Measurements from ENCODE around the gene MARCHF6. TPM values are rescaled to one million over a fixed set of nuclear protein-coding genes. Genes with fewer than 3 reads are reported as not detected.

MARCHF6 gene
- total and polyA plus RNA-seq, 8 donors = 123 to 188 (median 164) TPM

DNA sequence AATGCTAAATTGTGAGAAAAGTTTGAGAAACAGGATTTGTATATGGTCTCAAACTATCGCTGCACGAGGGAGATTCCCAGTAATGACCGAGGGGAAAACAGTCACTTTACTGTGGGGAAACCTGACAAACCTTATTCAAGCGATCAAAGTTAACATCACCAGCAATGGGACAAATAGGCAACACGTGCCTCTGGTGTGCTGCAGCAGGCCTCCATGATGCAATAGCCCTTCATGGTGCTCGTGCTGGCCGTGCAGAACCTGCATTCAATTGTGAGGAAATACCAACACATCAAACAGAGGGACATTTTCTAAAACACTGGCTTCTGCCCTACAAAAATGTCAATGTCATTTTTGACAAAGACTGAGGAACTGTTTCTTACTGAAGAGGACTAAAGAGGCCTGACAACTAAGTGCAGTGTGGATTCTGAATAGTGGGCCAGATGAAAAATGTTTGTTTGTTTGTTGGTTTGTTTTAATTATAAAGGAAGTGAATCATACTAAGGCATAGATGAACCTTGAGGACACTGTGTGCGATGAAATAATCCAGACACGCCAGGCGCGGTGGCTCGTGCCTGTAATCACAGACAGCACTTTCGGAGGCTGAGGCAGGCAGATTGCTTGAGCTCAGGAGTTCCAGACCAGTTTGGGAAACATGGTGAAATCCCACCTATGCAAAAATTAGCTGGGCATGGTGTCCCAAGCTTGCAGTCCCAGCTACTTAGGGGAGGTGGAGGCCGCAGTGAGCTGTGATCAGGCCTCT lies 17.6 kb upstream of the MARCHF6 start:
- DNase-seq = no peak
- TF ChIP-seq, protein P1, sequence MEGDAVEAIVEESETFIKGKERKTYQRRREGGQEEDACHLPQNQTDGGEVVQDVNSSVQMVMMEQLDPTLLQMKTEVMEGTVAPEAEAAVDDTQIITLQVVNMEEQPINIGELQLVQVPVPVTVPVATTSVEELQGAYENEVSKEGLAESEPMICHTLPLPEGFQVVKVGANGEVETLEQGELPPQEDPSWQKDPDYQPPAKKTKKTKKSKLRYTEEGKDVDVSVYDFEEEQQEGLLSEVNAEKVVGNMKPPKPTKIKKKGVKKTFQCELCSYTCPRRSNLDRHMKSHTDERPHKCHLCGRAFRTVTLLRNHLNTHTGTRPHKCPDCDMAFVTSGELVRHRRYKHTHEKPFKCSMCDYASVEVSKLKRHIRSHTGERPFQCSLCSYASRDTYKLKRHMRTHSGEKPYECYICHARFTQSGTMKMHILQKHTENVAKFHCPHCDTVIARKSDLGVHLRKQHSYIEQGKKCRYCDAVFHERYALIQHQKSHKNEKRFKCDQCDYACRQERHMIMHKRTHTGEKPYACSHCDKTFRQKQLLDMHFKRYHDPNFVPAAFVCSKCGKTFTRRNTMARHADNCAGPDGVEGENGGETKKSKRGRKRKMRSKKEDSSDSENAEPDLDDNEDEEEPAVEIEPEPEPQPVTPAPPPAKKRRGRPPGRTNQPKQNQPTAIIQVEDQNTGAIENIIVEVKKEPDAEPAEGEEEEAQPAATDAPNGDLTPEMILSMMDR (IDR thresholded peaks at IDR 0.05) = no peak
- Histone ChIP-seq H3K9me3 (no peaks in the 10 kb centered on the region), H3K4me1 (peaks cover 9 to 37% of the 10 kb centered on the region in 2 donors), H3K36me3 (no peaks in the 10 kb centered on the region), H3K4me3 (no peak overlapping the region), H3K27ac (no peak overlapping the region), H3K27me3 (peaks cover 0 to 37% of the 10 kb centered on the region in 2 donors)
- no peak for ATAC-seq
- intact Hi-C loops (cut with DNase I) = no loop called here

DNA sequence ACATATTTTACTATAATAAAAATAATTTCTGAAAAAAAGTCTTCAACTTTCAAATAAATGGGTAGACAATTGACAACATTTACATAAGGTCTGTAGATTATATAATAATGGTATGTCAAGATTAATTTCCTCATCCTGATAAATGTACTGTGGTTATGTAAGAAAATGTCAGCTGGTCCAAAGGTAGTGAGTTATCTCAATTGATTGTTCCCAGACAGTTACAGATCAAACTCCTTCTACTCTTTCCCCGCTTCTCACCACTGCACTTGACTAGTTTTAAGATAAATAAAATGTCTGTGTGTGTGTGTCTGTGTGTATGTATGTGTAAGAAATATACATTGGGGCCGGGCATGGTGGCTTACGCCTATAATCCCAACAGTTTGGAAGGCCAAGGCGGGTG lies 16.4 kb upstream of the MARCHF6 start:
- TF ChIP-seq, protein P1 (IDR thresholded peaks at IDR 0.05) = no peak
- DNase-seq (no peak), ATAC-seq (no peak)
- Histone ChIP-seq H3K4me1 (peaks cover 5 to 25% of the 10 kb centered on the region in 2 donors), H3K4me3 (no peak overlapping the region), H3K9me3 (no peaks in the 10 kb centered on the region), H3K27me3 (peaks cover 0 to 29% of the 10 kb centered on the region in 2 donors), H3K27ac (no peak overlapping the region), H3K36me3 (no peaks in the 10 kb centered on the region)
- intact Hi-C loops (cut with DNase I) = no loop called here

DNA sequence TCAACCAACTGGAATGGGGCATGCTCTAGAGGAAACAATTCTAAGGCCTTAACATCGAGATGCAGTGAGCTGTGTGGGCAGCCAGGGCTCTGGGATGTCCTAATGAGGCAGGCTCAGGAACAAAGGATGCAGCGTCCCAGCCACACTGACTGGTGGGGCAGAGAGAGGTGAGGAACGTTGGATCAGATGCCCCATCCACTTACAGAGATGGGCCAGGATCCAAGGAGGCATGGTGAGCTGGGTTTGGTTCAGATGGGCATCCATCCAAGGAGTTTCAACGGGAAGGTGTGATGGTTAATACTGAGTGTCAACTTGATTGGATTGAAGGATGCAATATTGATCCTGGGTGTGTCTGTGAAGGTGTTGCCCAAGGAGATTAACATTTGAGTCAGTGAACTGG lies 15.5 kb upstream of the MARCHF6 start:
- TF ChIP-seq, protein P1 (IDR thresholded peaks at IDR 0.05) = no peak
- Histone ChIP-seq H3K4me3 (no peak overlapping the region), H3K27ac (no peak overlapping the region), H3K36me3 (no peaks in the 10 kb centered on the region), H3K9me3 (no peaks in the 10 kb centered on the region), H3K4me1 (peaks cover 5 to 17% of the 10 kb centered on the region in 2 donors), H3K27me3 (peaks cover 0 to 20% of the 10 kb centered on the region in 2 donors)
- DNase-seq (no peak), ATAC-seq (no peak)
- intact Hi-C loops (cut with DNase I) = no loop called here

DNA sequence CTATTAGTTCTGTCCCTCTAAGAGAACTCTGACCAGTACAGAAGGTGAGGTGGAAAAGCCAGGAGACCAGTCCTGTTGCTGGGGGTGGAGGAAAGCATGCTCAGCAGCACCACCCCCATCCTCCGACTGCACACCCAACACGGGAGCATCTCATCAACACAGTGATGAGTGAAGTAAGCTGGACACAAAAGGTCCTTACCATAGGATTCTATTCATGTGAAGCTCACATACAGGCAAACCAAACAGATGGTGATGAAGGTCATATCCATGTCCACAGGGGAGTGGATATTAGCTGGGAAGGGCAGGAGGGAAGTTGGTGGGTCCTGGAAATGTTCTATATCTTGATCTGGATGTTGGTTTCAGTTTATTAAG lies 14.8 kb upstream of the MARCHF6 start:
- DNase-seq = no peak
- H3K27me3 ChIP-seq = peaks cover 0 to 13% of the 10 kb centered on the region in 2 donors
- no peaks in the 10 kb centered on the region for H3K36me3 ChIP-seq
- intact Hi-C loops (cut with DNase I) = no loop called here
- no peak for ATAC-seq
- no peak overlapping the region for H3K27ac ChIP-seq
- no peaks in the 10 kb centered on the region for H3K9me3 ChIP-seq
- TF ChIP-seq, protein P1 (IDR thresholded peaks at IDR 0.05) = no peak
- H3K4me1 ChIP-seq = peaks cover 5 to 10% of the 10 kb centered on the region in 2 donors
- H3K4me3 ChIP-seq = no peak overlapping the region

DNA sequence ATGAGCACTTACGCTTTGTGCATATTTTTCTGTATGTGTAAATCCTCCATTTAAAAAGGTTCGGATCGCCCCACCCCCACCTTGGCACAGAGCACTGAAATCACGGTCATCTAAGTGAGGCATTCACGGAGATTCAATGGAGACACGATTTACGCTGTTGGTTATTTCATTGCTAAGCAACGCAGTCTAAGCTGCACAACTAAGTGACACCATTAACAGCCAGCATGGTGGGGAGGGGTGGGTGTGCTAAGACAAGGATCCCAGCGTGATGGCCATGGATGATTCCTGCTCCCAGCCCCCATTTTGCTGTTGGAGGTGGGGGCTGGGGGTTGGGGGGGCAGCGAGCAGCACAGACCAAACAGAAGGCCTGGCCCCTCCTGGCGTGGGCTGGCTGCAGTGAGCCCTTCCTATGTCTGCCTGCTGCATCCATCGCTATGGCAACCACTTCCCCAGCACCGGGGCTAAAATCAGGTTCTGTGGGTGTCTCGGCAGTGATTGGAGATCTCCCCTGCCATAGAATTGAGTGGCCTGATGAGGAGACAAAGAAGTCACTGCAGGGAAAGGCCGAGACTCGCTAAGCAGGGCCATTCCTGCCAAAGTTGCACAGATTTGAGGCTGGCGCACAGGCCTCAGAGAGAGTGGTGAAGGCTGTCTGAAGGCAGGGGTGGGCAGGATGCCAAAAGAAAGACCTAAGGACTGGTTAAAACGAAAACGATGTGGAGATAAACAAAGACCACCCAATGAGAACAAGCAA lies 14.3 kb upstream of the MARCHF6 start:
- H3K9me3 ChIP-seq = no peaks in the 10 kb centered on the region
- intact Hi-C loops (cut with DNase I) = no loop called here
- ATAC-seq (no peak), DNase-seq (no peak)
- no peak overlapping the region for H3K4me3 ChIP-seq
- no peak overlapping the region for H3K27ac ChIP-seq
- peaks cover 0 to 8% of the 10 kb centered on the region in 2 donors for H3K27me3 ChIP-seq
- peaks cover 5% of the 10 kb centered on the region in 2 donors for H3K4me1 ChIP-seq
- TF ChIP-seq, protein P1 (IDR thresholded peaks at IDR 0.05) = no peak
- H3K36me3 ChIP-seq = no peaks in the 10 kb centered on the region
